DMS114 treated with DMSO at 0.1 percent for 48 hours (cell line): ENCODE results near the gene NEK6.

Experiments used
- DNase-seq: peaks from one replicate; lab custom pipeline; 2025; ENCODE audit not compliant: unreplicated experiment; lab: John Stamatoyannopoulos, UW

The NEK6 gene

GRCh38 chr9:124293718-124294506 is 36.2 kb downstream of the NEK6 start:
- no peak for DNase-seq

- no peak for DNase-seq
These were observed 37.5 kb downstream of the NEK6 start for GRCh38 chr9:124295159-124295794.

GRCh38 chr9:124296094-124296493 is 38.3 kb downstream of the NEK6 start:
- DNase-seq: no peak

- DNase-seq: no peak
These were observed 39.2 kb downstream of the NEK6 start for GRCh38 chr9:124296796-124297550.

- no peak for DNase-seq
These were observed 39.8 kb downstream of the NEK6 start for GRCh38 chr9:124297551-124297901.

- no peak for DNase-seq
These were observed 40.3 kb downstream of the NEK6 start for GRCh38 chr9:124297915-124298645.

GRCh38 chr9:124298646-124299235 is 41.0 kb downstream of the NEK6 start:
- no peak for DNase-seq

GRCh38 chr9:124299515-124300090 is 41.9 kb downstream of the NEK6 start:
- no peak for DNase-seq

- DNase-seq: no peak
These were observed 42.6 kb downstream of the NEK6 start for GRCh38 chr9:124300312-124300711.

- no peak for DNase-seq
These were observed 45.2 kb downstream of the NEK6 start for GRCh38 chr9:124302921-124303320.

- no peak for DNase-seq
These were observed 46.0 kb downstream of the NEK6 start for GRCh38 chr9:124303762-124304161.

GRCh38 chr9:124304285-124304684 is 46.5 kb downstream of the NEK6 start:
- no peak for DNase-seq

GRCh38 chr9:124306098-124306735 is 48.5 kb downstream of the NEK6 start:
- no peak for DNase-seq

- DNase-seq: no peak
These were observed 49.8 kb downstream of the NEK6 start for GRCh38 chr9:124307379-124308030.

- no peak for DNase-seq
These were observed 51.1 kb downstream of the NEK6 start for GRCh38 chr9:124308606-124309491.

GRCh38 chr9:124309667-124310084 is 51.9 kb downstream of the NEK6 start:
- DNase-seq: no peak

- DNase-seq: no peak
These were observed 53.5 kb downstream of the NEK6 start for GRCh38 chr9:124311283-124311682.
